ENCODE results near the gene GLI3.

DNA sequence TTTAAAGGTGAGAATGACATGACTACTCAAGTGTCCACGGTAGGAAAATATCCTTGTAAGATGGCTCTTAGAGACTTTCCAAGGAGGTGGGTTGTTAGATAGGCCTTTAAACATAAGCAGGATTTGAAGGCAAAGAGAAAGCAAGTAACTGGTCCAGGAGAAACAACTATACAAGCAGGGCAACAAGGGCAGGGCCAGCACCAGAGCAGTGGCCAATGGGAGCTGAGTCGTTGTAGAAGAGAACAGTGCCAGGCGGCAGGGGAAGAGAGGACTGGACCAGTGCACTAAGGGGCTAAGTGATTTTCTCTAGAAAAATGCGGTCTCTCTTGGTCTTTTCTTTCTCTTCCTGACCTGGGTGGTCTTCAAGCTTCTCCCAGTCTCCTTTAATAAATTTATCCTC is 94.9 kb downstream of the GLI3 start:
- TF ChIP-seq, protein P1, sequence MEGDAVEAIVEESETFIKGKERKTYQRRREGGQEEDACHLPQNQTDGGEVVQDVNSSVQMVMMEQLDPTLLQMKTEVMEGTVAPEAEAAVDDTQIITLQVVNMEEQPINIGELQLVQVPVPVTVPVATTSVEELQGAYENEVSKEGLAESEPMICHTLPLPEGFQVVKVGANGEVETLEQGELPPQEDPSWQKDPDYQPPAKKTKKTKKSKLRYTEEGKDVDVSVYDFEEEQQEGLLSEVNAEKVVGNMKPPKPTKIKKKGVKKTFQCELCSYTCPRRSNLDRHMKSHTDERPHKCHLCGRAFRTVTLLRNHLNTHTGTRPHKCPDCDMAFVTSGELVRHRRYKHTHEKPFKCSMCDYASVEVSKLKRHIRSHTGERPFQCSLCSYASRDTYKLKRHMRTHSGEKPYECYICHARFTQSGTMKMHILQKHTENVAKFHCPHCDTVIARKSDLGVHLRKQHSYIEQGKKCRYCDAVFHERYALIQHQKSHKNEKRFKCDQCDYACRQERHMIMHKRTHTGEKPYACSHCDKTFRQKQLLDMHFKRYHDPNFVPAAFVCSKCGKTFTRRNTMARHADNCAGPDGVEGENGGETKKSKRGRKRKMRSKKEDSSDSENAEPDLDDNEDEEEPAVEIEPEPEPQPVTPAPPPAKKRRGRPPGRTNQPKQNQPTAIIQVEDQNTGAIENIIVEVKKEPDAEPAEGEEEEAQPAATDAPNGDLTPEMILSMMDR (IDR thresholded peaks at IDR 0.05): no peak
- no peak for TF ChIP-seq POLR2A (IDR thresholded peaks at IDR 0.05)
